ENCODE results near the gene TAS2R20.
A peak's percentile ranks its signal among the peaks of the same experiment; 100 is the strongest.
"Not testable (repeated sequence)": the region's sequence is repeated elsewhere in the genome, so short reads cannot be mapped to it uniquely, and the experiment has no call there.

TAS2R20 gene

GRCh38 chr12:10998204-10998603, at the start of gene TAS2R20:
Gene TAS2R20, minus strand, starts transcription at chr12:10998304. Its CDS starts 429 bp downstream, at chr12:10997875.
- no peak for DNase-seq

GRCh38 chr12:11041366-11041765, 43.3 kb upstream of the TAS2R20 start:
- not testable (repeated sequence) for DNase-seq

- DNase-seq: no peak
Observed at GRCh38 chr12:11040162-11040561, 42.1 kb upstream of the TAS2R20 start.

- no peak for DNase-seq
Observed at GRCh38 chr12:11039171-11039570, 41.1 kb upstream of the TAS2R20 start.

GRCh38 chr12:11033959-11034358, 35.9 kb upstream of the TAS2R20 start:
- DNase-seq: not testable (repeated sequence)

- DNase-seq: no peak
Observed at GRCh38 chr12:11031307-11031706, 33.2 kb upstream of the TAS2R20 start, which contains the start of gene TAS2R31. Gene TAS2R31, minus strand, starts transcription at chr12:11031407. Its CDS starts 72 bp downstream, at chr12:11031335.

- DNase-seq: no peak
Observed at GRCh38 chr12:11026118-11026517, 28.0 kb upstream of the TAS2R20 start.

- DNase-seq: no peak
Observed at GRCh38 chr12:11023387-11023786, 25.3 kb upstream of the TAS2R20 start.

- DNase-seq: no peak
Observed at GRCh38 chr12:11022520-11022919, 24.4 kb upstream of the TAS2R20 start, which contains the start of gene TAS2R19. Gene TAS2R19, minus strand, starts transcription at chr12:11022620. Its CDS starts 49 bp downstream, at chr12:11022571.

- no peak for DNase-seq
Observed at GRCh38 chr12:11016937-11017336, 18.8 kb upstream of the TAS2R20 start.

- DNase-seq: no peak
Observed at GRCh38 chr12:11015775-11016430, 17.8 kb upstream of the TAS2R20 start.

- DNase-seq: no peak
Observed at GRCh38 chr12:11014234-11014633, 16.1 kb upstream of the TAS2R20 start.

GRCh38 chr12:11007608-11008007, 9.5 kb upstream of the TAS2R20 start:
- no peak for DNase-seq

- DNase-seq: no peak
Observed at GRCh38 chr12:10994307-10994706, 3.8 kb downstream of the TAS2R20 start.

- DNase-seq: no peak
Observed at GRCh38 chr12:10989107-10989506, 9.0 kb downstream of the TAS2R20 start.

- DNase-seq: no peak
Observed at GRCh38 chr12:10986812-10987211, 11.3 kb downstream of the TAS2R20 start, which contains the start of gene TAS2R50. Gene TAS2R50, minus strand, starts transcription at chr12:10986912. Its CDS starts 52 bp downstream, at chr12:10986860.

- DNase-seq: no peak
Observed at GRCh38 chr12:10982244-10982643, 15.9 kb downstream of the TAS2R20 start.

- no peak for DNase-seq
Observed at GRCh38 chr12:10974965-10975364, 23.1 kb downstream of the TAS2R20 start.

- DNase-seq: peak; percentile 48
Observed at GRCh38 chr12:10968765-10969456, 29.2 kb downstream of the TAS2R20 start.

GRCh38 chr12:10967409-10967808, 30.7 kb downstream of the TAS2R20 start:
- DNase-seq: no peak

- no peak for DNase-seq
Observed at GRCh38 chr12:10966314-10966713, 31.8 kb downstream of the TAS2R20 start.

GRCh38 chr12:10965476-10965875, 32.6 kb downstream of the TAS2R20 start:
- DNase-seq: no peak

GRCh38 chr12:10960211-10960610, 37.9 kb downstream of the TAS2R20 start:
- DNase-seq: no peak

- DNase-seq: no peak
Observed at GRCh38 chr12:10959804-10960203, 38.3 kb downstream of the TAS2R20 start.
